ENCODE results near the gene RD3L.

RD3L gene

DNA sequence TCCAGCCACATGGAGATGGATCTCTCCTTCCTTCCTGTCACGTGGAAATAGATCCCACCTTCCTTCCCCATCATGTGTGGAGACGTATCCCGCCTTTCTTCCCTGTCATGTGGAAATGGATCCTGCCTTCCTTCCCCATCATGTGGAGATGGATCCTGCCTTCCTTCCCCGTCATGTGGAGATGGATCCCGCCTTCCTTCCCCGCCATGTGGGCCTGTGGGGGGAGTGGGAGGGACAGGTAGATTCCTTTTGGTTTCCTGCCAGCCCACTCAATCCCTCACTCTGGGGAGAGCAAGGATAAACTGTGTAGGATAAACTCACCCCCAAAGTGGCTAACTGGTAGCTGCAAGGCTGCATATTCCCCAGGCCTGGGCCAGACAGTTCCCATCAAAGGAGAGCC lies 45.8 kb downstream of the RD3L start:
- no peak for DNase-seq (ENCODE audit: low read depth in 2 of 2)

DNA sequence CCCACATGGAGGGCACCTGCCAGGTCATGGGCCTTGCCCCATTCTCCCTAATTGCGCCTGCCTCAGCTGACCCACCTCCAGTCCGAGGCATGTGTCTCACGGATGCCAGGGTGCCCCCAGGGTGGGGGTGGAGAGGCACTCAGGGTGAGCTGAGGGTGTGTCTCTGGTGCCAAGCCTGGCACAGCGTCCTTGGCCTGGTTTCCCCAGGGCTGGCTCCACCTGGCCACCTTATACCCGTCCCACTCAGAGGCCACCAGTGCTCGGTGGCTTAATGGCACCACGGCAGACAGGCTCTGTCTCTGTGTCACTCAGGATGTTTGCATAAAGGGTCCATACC lies 47.6 kb downstream of the RD3L start:
- no peak for DNase-seq (ENCODE audit: low read depth in 2 of 2)

GRCh38 chr14:103894034-103894722 lies 48.2 kb downstream of the RD3L start:
- no peak for DNase-seq (ENCODE audit: low read depth in 2 of 2)

DNA sequence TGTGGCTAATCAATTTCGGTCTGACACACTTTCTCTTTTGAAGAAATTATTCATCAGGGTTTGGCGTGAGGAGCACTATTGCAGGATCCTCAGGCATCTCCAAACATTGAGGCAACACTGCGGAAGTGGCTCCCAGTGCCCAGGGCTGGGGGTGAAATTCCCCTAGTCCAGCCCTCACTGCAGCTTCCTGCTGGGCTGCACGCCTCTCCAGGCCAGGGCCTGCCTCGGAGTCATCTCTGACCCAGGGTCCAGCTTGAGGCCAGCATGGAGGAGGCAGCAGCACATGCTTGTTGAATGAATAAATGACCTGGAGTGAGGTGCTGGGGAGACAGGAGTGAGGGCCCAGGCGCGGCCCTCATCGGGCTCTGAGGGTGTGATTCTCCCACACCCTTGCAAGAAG lies 50.1 kb downstream of the RD3L start:
- no peak for DNase-seq (ENCODE audit: low read depth in 2 of 2)

DNA sequence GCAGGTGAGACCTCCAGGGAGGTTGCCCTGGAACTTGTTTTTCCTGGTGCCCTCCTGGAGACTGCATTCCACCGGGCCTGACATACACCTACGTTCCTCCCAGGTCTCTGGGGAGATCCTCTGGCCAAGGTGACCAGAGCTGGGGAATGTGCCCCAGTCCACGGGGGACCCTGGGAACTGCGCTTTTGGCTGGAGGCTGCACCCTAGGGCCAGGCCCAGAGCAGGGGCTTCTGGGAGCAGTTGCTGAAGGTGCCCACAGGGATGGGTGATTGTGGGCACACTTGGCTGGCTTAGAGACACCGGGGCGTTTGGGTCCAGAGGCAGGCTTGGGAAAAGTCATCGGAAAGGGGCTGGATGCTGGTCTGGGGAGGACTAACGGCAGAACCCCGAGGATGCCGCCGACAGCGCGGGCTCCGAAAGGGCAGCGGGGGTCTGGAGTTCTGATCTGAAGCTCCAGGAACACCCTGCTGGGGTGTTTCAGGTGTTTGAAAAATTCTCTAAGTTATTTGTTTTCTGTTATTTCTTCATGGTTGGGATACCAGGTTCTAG lies 50.6 kb downstream of the RD3L start:
- DNase-seq (ENCODE audit: low read depth in 2 of 2): no peak

- no peak for DNase-seq (ENCODE audit: low read depth in 2 of 2)
These were observed 51.3 kb downstream of the RD3L start for GRCh38 chr14:103890821-103891666.
